ENCODE data around the gene CDON.

DNA sequence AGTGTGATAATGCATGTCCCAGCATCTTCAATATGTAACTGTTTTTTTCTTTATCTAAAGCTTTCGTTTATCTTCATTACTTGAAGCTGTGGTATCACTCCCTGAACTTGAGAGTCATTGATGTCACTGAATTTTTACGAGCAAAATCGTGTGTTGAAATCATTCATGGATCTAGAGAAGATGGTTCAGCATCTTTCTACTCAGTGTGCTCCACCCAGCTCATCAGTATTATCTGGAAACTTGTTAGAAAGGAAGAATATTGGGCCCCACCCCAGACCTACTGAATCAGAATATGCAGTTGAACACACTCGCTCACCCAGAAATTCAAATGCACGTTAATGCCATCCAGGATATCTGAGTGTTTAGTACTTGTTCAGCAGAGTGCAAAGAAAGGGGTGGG lies 8.3 kb downstream of the CDON start:
- TF ChIP-seq, protein P1, sequence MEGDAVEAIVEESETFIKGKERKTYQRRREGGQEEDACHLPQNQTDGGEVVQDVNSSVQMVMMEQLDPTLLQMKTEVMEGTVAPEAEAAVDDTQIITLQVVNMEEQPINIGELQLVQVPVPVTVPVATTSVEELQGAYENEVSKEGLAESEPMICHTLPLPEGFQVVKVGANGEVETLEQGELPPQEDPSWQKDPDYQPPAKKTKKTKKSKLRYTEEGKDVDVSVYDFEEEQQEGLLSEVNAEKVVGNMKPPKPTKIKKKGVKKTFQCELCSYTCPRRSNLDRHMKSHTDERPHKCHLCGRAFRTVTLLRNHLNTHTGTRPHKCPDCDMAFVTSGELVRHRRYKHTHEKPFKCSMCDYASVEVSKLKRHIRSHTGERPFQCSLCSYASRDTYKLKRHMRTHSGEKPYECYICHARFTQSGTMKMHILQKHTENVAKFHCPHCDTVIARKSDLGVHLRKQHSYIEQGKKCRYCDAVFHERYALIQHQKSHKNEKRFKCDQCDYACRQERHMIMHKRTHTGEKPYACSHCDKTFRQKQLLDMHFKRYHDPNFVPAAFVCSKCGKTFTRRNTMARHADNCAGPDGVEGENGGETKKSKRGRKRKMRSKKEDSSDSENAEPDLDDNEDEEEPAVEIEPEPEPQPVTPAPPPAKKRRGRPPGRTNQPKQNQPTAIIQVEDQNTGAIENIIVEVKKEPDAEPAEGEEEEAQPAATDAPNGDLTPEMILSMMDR (IDR thresholded peaks at IDR 0.05; ENCODE audit: extremely low read depth in 1 of 2, insufficient read depth in 1 of 2, low read depth in 1 of 2, low read length in 2 of 2), result no peak
- TF ChIP-seq POLR2A (IDR thresholded peaks at IDR 0.05; ENCODE audit: low read depth, low read length), result no peak
- no peak for TF ChIP-seq MYC (IDR thresholded peaks at IDR 0.05; ENCODE audit: low read depth, low read length)
- TF ChIP-seq, protein P2, sequence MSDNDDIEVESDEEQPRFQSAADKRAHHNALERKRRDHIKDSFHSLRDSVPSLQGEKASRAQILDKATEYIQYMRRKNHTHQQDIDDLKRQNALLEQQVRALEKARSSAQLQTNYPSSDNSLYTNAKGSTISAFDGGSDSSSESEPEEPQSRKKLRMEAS (IDR thresholded peaks at IDR 0.05; ENCODE audit: insufficient read depth, insufficient read length), result no peak
- no peak for TF ChIP-seq POLR2AphosphoS5 (IDR thresholded peaks at IDR 0.05; ENCODE audit: insufficient read depth, low read depth, low read length)
- no peak for TF ChIP-seq GATA2 (IDR thresholded peaks at IDR 0.05; ENCODE audit: insufficient read depth, insufficient read length, low read depth, low read length)
- no peak for TF ChIP-seq JUN (IDR thresholded peaks at IDR 0.05; ENCODE audit: borderline replicate concordance, insufficient read depth, insufficient read length, low read depth)
